Bronchial epithelial cell (primary cell): ENCODE measurements around the gene PARP14. TPM values are rescaled to one million over a fixed set of nuclear protein-coding genes. Genes with fewer than 3 reads are reported as not detected.

Experiments
- DNase-seq: peaks from one replicate; pipeline ENCODE4 v3.0.0-alpha.2; 2010; ENCODE audit warnings: low read depth
- FAIRE-seq: peaks from 2 replicates; lab custom pipeline; 2011; peaks lifted over from hg19 to GRCh38; lab: Jason Lieb, UNC
- H3K27me3 ChIP-seq: 2 replicates; pipeline ENCODE4 v1.5.1; 2011; ENCODE audit warnings: low read length; ENCODE audit not compliant: control insufficient read depth, insufficient read depth
- H3K36me3 ChIP-seq: 2 replicates; pipeline ENCODE4 v1.5.1; 2011; ENCODE audit warnings: low read length; ENCODE audit not compliant: control insufficient read depth, insufficient read depth
- H3K4me3 ChIP-seq: 2 replicates; pipeline ENCODE4 v1.5.1; 2011; ENCODE audit warnings: mild to moderate bottlenecking, low read depth, low read length, control low read depth
- CTCF ChIP-seq: IDR thresholded peaks from 2 replicates; pipeline ENCODE4 v1.5.1; 2011; ENCODE audit warnings: mild to moderate bottlenecking, moderate library complexity, low read length, control low read depth, inconsistent platforms; ENCODE audit not compliant: insufficient read depth, severe bottlenecking
- total RNA-seq: library from RNA; depleted of rRNA; stranded (reverse); fragments of >200 nt; gene quantifications from 2 replicates; pipeline ENCODE4 v1.2.1, GENCODE V29; 2014

The PARP14 gene
- total RNA-seq, 1 donor from 2014 or later = 13.2 TPM

- no peaks in the 10 kb centered on the region for H3K27me3 ChIP-seq
- FAIRE-seq = no peak
- H3K4me3 ChIP-seq = no peak overlapping the region
- H3K36me3 ChIP-seq = no peaks in the 10 kb centered on the region
- no peak for DNase-seq
- no peak for TF ChIP-seq CTCF
These were observed 18.1 kb upstream of the PARP14 start for GRCh38 chr3:122662505-122662904.

- H3K27me3 ChIP-seq = no peaks in the 10 kb centered on the region
- no peak for FAIRE-seq
- H3K4me3 ChIP-seq = no peak overlapping the region
- no peaks in the 10 kb centered on the region for H3K36me3 ChIP-seq
- no peak for TF ChIP-seq CTCF
- DNase-seq = no peak
These were observed 15.3 kb upstream of the PARP14 start for GRCh38 chr3:122665226-122665786.

GRCh38 chr3:122665881-122666280 lies 14.8 kb upstream of the PARP14 start:
- FAIRE-seq (no peak), DNase-seq (no peak)
- TF ChIP-seq CTCF = no peak
- H3K36me3 ChIP-seq = no peaks in the 10 kb centered on the region
- no peak overlapping the region for H3K4me3 ChIP-seq
- no peaks in the 10 kb centered on the region for H3K27me3 ChIP-seq

- H3K4me3 ChIP-seq = no peak overlapping the region
- no peak for TF ChIP-seq CTCF
- no peaks in the 10 kb centered on the region for H3K36me3 ChIP-seq
- DNase-seq (peak; percentile 44), FAIRE-seq (no peak)
- no peaks in the 10 kb centered on the region for H3K27me3 ChIP-seq
These were observed 11.5 kb upstream of the PARP14 start for GRCh38 chr3:122668930-122669730.

GRCh38 chr3:122671553-122671952 lies 9.1 kb upstream of the PARP14 start:
- H3K27me3 ChIP-seq = no peaks in the 10 kb centered on the region
- no peaks in the 10 kb centered on the region for H3K36me3 ChIP-seq
- TF ChIP-seq CTCF = no peak
- FAIRE-seq (no peak), DNase-seq (no peak)
- no peak overlapping the region for H3K4me3 ChIP-seq
